HG03558 (cell line): Measurements from ENCODE around the gene S100A5.

Experiments
- ATAC-seq: cut with Tn5 transposase; IDR thresholded peaks from one replicate; pipeline ENCODE4 v1.9.1; 2021; ENCODE audit warnings: moderate number of reproducible peaks; ENCODE audit not compliant: unreplicated experiment; ENCODE audit errors: extremely low read depth

S100A5 gene

DNA sequence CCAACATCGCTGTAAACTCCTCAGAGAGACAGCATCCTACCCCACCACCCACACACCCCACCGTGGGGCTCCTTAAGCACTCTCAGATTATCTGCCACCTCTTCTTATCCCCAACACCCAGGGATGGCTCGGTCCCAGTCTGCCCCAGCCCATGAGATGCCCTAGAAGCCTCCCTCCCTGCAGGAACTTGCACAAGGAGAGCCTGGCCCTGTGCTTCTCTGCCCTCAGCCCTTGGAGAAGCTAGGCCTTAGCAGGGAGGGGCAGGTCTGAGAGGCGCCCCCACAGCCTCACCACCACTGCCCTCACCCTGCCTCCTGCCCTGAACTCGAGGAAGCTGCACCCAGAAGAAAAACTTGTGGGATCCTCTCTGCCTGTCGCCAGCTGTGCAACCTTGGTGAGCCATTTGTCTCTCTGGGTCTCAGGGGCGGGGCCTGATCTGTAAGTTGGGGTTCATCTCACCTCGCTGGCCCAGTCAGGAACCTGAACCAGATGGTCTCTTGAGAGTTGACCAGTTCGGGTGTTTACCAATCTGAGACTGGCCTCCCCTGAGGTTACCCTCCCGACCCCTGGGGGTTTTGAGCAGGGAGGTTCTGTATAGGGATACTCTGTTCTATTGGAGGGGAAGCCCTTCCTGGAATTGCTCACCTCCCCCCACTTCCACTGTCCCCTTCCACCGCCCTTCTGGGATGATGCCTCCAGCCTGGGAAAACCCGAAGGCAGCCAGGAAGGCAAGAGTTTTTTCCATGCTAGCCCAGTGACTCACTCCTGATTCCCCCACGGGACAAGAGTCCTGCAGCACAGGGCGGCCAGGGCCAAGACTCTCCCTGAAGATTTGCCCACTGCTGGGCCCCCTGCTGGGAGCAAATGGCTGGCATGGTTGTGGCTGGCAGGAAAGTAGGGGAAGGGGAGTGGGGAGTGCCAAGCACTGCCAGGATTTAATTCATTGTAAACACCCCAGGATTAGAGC lies 8.3 kb upstream of the S100A5 start, which contains the start of gene S100A3:
Gene S100A3, minus strand, starts transcription at position 537 of the 967 bp plus-strand sequence. CDS start 773 bp downstream, outside the sequence.
- ATAC-seq: no peak

DNA sequence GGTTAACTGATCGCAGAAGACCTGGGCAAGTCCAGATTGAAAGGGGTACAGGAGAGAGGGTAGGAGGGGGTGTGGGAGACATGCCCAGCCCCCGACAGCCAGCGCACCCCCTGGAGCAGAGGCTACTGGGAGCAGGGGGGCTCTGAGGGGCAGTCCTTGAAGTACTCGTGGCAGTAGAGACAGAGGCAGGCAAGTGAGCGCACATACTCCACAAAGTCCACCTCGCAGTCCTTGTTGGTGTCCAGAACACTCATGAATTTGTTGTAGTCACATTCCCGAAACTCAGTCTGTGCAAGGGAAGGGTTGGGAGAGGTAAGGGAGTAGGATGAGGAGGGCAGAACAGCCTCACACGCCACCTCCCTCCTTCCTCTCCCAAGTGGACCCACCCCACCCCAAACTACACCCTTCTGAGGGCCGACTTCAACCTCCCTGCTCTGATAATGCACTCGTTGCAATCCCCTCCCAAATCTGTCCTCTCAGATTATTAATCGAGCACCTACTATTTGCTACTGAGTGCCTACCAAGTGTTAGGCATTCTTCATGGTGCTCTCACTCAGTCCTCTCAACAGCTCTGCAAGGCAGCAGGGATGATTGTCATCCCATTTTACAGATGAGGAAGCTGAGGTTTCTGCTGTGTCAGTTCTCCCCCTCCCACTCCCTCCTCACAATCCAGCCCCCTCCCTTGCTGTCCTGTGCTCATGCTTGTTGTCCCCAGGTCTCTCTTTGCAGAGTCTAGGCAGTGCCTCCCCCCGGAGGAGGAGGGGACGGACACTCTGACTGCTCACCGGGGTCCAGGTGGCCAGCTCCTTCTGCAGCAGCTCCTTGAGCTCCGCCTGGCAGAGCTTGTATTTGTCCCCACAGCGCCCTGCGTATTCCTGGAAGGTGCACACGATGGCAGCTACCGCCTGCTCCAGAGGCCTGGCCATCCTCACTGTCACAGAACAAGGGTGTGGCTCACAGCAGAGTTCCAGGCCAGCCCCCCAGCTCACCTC lies 7.1 kb upstream of the S100A5 start:
- no peak for ATAC-seq

DNA sequence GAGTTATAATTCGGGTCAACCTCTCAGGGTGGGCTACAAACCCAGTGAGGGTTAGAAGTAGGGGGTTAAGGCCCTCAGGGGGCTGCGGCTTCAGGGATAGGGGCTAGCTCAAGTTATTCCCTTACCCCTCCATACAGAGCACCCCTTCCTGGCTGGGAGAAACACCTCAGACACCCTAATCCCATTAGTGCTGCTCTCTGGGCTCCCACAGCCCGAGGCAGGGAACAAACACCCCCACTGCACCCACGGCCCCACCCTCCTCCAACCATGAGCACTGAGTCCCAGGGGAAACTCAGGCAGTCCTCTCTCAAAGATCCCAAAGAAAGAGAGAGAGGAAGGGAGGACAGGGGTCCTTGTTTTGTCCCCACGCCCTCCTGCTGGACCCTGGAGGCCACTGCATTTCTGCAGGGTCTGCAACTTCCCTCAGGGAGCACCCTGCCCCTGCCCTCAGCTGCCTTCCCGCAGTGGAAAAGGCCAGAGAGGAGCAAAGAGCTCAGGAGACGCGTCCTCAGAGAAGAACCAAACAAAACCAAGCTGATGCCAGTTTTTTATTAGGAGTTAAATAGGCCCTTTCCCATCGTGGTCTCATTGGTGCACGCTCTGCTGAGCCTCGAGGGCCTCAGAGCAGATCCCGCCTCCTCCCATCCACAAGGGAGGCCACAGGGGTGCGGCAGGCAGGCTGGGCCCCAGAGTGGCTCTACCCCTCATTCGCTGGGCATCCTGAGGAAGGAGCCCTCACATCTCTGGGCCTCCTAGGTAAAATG lies 6.2 kb upstream of the S100A5 start:
- no peak for ATAC-seq

DNA sequence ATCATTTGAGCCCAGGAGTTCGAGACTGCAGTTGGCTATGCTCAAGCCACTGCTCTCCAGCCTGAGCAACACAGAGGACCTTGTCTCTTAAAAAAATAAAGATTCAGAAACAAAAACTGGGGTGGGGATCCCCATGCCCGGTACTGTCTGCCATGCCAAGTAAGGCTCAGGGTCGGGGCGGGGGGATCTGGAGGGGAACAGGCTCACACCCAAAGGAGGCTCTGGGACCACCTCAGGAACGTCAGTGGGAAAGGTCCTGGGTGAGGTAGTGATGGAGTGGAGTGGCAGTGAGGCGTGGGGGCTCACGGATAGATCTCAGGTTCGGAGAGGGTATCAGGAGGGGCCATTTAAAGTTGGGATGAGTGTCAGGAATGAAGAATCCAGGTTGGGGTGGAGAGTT lies 5.6 kb upstream of the S100A5 start:
- ATAC-seq: no peak

DNA sequence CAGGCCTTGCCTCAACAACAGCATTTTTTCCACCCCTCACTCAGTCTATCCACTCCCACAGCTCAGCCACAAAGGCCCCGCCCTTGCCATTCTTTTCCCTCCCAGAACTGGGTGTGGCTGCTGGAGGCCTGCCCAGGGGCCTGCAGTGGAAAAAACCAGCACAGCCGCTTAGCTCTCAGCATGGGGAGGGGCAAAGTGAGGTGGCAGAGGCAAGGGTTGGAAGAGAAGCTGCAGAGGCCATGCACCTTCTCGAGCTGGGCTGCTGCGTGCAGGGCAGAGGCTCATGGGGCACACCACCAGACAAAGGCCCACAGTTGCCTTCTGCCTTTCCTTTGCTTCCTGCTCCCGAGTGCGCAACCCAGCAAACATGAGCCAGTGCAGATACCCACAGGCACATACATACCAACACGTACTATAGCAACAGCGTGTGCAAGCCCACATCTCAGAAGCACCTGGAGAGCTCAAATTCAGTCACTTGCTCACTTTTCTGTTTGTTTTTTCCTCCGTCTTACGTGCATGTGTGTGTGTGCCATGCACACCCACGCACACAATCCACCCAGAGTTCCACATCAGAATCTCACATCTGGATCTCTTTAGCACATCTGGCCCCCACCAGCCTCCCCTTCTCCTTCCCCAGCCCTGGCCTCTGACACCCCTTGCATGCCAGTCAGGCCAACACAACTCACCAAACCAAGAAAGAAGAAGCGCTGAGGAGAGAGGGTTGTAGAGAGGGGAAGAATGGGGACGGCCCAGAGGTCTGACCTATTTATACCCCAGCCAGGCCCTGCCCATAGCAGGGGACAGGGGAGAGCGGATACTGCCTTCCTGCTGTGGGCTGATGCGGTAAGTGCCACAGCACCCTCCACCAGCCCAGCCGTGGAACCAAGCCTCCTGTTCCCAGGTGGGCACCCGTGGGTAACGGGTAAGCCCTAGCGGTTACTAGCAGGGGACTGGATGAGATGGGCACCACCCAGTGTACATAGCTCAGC lies 4.6 kb upstream of the S100A5 start, which contains the start of gene S100A4:
Gene S100A4, minus strand, starts transcription at position 740 of the 989 bp plus-strand sequence. CDS start 1,012 bp downstream, outside the sequence.
- no peak for ATAC-seq

DNA sequence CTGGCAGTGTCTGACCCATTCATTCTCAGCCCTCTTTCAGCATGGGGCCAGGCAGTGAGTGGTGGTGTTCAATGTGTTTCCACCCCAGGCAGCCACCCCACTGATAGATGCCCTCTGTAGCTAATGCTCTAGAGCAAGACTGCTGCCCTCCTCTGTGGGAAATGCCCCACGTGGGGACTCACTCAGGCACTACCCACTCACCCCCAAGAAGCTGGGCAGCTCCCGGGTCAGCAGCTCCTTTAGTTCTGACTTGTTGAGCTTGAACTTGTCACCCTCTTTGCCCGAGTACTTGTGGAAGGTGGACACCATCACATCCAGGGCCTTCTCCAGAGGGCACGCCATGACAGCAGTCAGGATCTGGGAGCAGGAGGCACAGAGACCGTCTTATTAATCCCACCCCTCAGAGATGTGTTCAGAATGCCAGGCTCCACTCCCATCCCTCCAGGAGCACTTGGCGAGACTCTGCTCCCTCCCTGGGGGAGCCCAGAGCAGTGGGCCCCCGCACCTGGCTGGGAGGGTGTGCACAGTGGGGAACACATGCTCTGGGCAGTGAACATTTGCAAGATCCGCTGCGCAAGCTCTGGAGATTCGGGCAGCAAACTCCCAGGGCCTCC lies 3.8 kb upstream of the S100A5 start:
- ATAC-seq: no peak

DNA sequence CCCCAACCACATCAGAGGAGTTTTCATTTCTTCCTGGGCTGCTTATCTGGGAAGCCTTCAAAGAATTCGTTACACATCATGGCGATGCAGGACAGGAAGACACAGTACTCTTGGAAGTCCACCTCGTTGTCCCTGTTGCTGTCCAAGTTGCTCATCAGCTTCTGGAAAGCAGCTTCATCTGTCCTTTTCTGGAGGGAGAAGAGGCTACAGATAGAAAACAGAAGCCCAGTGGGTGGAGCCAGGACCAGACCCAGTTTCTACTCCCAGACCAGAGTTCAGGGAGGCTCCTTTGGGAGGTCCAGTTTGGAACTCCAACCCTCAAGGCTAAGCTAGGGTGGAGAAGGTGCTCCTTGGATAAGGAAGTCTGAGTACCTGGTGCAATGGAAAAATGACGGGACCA lies 3.0 kb upstream of the S100A5 start:
- ATAC-seq: no peak

DNA sequence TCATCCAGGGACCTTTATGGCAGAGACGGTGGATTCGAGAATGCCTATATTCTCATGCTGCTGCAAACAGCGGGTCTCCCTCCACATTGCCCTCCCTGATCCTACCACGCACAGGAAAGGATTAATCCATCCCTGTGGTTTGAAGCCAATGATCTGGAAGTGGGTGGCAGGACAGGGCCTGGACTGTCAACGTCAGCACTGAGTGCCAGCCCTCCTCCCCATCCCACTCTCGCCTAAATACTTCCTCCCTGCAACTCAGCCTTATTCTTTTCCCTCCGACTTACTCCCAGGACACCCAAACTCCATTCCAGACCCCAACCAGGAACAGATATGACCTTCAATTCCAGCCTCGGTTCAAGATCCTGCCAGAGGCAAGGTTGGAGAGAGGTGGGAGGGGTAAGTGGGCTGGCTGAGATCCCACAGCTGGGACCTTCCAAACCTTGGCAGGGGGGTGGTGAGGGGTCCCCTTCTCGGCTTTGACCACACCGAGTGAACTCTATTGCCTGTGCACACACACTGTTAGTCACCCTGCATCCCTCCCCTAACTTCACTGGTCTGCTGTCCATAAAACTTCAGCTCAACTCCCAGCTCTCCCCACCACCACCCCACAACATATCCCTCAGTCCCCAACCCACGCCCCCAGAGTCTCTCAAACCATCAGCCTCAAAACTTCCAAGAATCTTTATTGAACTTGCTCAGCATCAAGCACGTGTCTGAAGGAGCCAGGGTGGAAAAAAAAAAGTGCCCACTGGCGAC lies 2.4 kb upstream of the S100A5 start:
- ATAC-seq: no peak

DNA sequence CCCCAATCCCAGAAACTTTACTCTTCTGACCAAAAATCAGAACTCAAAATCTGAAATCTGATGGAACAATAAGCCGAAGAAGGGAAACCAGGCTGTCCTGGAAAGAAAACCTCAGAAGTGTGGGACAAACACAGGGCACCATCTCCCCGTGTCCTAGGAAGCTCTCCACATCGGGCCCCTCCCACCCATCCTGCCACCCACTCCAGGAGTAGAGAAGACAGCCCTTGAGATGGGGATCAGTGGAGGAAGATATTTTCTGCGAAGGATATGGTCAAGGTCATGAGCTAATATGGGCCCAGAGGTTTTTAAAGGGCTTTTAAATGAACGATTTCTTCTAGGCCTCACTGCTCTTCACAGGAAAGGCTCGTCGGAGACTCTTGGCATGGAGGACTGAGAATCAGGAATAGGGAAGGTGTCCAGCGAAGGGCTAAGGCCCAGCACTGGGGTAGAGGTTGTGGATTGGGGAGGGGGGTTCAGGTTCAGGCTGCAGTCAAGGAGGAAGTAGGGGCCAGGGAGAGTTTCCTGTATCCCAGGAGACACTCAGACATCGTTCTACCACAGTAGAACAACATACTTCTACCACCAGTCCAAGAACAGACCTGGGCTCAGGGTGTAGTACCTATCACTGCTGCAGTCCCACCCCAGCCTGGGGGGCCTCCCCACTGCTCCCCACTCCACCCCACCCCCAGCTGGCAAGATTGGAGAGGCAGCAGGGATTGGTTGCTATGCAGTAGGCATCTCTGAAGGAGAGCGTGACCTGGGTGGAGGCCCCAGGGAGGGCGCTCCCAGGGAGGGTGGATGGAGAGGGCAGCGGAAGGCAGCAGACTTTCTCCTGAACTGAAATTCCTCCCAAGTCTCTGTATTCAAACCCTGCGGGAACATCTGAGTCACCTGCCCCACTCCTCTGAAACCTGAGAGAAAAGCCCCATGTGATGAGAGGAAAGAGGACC lies 1.2 kb upstream of the S100A5 start:
- no peak for ATAC-seq

DNA sequence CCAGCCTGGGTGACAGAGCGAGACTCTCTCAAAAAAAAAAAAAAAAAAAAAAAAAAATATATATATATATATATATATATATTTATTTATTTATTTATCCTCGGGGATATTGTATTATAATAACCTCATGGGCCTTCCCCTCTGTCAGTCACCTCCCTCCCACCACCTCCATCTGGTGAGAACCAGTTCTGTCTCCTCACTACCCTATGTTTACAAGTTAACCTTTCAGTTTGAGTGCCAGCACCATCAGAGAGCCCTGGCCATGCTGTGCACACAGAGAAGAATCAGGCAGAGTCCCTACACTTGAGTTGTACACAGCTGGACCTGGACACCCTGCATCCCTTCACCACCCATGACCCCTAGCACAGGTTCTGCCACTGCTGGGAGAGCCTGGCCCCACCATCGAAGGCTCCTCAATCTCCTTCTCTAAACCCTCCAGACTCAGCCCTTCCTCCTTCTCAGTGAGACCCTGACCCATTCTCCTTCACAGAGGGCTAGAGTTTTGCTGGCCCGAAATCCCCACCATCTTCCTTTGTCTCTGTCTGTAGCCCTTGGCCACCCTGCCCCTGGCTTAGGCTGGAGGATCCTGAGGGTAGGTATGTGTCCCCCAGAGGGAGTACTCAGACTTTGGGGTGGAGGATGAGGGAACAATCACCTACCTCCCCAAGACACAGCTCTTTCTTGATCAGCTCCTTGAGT lies 1.2 kb downstream of the S100A5 start:
- ATAC-seq: no peak

DNA sequence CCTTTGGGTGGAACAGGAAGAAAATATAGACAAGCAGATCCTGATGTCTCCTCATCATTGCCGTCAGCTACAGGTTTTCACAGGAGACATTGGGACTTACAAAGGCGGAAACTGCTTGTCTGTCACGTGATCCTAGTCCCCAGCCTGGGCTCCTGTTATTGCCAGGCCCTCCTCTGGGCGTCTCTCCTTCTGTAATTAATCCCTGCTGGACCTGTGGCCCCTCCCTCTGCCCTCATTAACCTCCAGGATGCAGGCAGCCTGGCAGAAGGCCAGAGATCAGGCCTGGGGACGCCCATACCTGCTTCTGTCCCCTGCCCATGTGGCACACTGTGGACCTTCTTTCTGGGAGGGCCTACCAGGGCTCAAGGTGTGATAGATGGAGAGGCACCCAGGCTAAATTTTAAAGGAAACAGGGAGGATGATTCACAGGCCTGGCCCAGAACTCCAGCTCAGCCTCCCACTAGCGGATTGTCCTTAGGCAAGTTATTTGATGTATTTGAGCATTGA lies 2.4 kb downstream of the S100A5 start:
- no peak for ATAC-seq

DNA sequence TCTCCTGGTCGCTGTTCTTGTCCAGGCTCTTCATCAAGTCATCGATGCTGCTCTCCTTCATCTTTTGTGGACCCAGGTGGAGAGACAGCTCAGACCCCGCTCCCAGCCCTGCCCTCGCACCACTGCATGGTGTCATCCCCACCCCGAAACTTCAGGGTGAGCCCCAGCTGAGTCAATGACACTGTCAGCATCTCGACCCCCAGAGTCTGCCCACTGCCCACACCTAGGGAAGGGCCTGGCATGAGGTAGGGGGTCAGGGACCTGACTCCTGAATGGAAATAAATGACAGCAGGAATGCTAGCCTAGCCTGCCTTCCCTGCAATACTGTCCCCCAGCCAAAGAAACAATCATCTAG lies 3.4 kb downstream of the S100A5 start:
- no peak for ATAC-seq

DNA sequence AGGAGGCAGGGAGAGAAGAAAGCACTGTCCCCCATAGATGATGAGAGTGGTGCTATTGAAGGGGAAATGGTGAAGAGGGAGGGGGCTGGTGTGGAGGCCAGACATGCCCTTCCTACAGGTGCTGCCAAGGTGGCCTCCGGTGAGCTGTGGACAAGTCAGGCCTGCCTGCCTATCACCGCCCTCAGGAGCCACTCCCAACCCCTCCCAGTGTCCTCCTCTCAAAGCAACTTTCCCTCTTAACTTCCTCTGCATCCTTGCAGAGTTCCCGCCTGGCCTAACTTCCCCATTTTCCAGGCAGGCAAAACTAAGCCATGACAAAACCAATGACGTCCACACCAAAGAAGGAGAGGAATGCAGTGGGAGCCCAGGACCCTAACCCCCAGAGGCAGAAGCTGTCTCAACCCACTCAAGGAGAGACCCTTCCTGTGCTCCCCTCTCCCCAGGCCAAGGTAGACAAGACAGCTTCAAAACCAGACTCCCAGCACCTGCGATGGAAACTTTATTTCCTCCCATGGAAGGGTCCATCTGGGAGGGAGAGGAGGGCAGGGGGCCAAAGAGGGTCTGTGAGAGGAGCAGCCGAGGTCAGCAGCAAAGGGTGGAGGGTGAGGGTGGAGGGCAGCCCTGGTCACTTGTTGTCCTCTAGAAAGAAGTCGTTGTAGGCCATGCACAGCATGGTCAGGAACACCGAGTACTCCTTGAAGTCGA lies 3.9 kb downstream of the S100A5 start:
- no peak for ATAC-seq

DNA sequence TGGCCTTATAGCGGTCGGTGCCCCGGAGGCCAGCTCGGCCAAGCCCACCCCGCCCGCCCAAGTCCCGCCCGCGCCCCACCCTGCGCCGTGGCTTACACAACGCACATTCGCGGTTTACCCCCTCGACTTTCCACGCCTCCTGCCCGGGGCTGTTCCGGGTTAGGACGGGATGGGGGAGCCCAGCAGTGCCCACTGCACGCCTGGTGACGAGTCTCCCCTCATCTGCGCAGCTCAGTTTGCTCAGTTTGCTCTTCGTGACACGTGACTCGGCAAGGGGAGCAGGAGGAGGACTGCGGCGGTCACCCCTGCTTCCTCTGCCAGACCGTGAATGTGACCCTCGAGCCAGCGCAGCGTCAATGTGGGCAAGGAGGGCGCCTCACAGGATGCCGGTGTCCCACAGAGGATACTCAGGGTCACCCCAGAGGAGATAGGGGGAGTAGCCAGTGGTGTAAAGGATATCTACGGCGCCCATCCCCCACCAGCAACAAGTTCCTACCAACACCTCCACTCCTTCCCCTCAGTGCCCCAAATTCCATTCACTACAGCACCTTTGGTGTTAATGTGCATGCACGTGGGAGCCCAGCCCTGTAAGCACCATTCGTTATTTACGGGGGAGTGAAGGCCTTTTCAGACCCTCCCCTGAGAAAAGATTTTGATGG lies 4.6 kb downstream of the S100A5 start:
- no peak for ATAC-seq
